ENCODE measurements around the gene SPEM1.

DNA sequence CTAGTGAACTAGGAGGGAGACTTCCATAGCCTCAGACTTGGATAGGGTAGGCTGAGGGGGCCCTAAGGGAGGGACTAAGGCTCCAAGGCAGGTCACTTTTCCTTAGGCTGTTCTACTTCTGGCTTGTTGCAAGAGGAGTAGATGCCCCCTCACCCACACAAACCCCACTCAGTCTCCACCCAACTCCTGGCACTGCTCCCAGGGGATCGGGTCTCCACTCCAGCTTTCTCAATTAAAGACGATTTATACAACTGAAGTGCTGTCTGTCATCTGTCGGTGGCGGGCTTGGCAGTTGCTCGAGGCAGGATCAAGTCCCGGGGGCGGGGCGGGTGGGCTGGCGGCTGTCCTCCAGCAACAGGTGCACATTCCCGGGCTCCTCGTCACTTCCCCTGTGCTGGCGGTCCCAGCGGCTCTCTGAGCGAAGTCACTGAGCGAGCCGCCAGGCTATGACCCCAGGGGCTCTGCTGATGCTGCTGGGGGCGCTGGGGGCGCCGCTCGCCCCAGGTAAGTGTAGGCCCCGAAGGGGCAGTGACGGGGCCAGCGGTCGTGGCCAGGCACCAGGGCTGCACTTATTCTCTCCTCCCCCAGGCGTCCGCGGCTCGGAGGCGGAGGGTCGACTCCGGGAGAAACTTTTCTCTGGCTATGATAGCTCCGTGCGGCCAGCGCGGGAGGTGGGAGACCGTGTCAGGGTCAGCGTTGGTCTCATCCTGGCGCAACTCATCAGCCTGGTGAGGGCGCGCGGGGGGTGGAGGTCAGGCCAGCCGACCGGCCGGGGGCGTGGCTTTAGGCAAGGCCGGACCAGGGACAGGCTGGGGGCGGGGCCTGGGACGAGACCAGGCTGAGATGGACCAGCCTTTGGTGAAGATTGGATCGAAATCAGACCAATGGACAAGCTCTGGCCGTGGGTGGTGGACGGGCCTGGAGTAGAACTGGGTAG, 24.8 kb downstream of the SPEM1 start, which contains the start of gene CHRNB1:
- TF ChIP-seq, protein P1, sequence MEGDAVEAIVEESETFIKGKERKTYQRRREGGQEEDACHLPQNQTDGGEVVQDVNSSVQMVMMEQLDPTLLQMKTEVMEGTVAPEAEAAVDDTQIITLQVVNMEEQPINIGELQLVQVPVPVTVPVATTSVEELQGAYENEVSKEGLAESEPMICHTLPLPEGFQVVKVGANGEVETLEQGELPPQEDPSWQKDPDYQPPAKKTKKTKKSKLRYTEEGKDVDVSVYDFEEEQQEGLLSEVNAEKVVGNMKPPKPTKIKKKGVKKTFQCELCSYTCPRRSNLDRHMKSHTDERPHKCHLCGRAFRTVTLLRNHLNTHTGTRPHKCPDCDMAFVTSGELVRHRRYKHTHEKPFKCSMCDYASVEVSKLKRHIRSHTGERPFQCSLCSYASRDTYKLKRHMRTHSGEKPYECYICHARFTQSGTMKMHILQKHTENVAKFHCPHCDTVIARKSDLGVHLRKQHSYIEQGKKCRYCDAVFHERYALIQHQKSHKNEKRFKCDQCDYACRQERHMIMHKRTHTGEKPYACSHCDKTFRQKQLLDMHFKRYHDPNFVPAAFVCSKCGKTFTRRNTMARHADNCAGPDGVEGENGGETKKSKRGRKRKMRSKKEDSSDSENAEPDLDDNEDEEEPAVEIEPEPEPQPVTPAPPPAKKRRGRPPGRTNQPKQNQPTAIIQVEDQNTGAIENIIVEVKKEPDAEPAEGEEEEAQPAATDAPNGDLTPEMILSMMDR (IDR thresholded peaks at IDR 0.05) = no peak
- no peak for TF ChIP-seq POLR2A (IDR thresholded peaks at IDR 0.05)
